Parathyroid adenoma (tissue), 2 donors: ENCODE measurements around the gene NAV2.
A peak's percentile ranks its signal among the peaks of the same experiment; 100 is the strongest.

ENCODE experiments used
- H2AFZ ChIP-seq: fragments of 300-600 bp; sonication (generic); one replicate; pipeline ENCODE4 v1.7.0; 2017; ENCODE audit warnings: antibody characterized with exemption, mild to moderate bottlenecking
- H3K27ac ChIP-seq: fragments of 300-600 bp; sonication (generic); one replicate; pipeline ENCODE4 v1.7.0; 2017
- H3K27me3 ChIP-seq: fragments of 300-600 bp; sonication (generic); one replicate; pipeline ENCODE4 v1.7.0; 2017; ENCODE audit warnings: low read length; ENCODE audit not compliant: control insufficient read depth, insufficient read depth
- H3K36me3 ChIP-seq: fragments of 300-600 bp; sonication (generic); one replicate; pipeline ENCODE4 v1.7.0; 2017; ENCODE audit warnings: low read length; ENCODE audit not compliant: control insufficient read depth, insufficient read depth
- H3K4me1 ChIP-seq: fragments of 300-600 bp; sonication (generic); one replicate; pipeline ENCODE4 v1.7.0; 2017; ENCODE audit warnings: control low read depth
- H3K4me2 ChIP-seq: fragments of 300-600 bp; sonication (generic); one replicate; pipeline ENCODE4 v1.7.0; 2017; ENCODE audit warnings: low read length
- H3K4me3 ChIP-seq: fragments of 300-600 bp; sonication (generic); one replicate; pipeline ENCODE4 v1.7.0; 2017; ENCODE audit warnings: low read depth, low read length
- H3K79me2 ChIP-seq: fragments of 300-600 bp; sonication (generic); one replicate; pipeline ENCODE4 v1.7.0; 2017; ENCODE audit warnings: control low read depth
- H3K9ac ChIP-seq: fragments of 300-600 bp; sonication (generic); one replicate; pipeline ENCODE4 v1.7.0; 2017; ENCODE audit warnings: mild to moderate bottlenecking
- H3K9me3 ChIP-seq: fragments of 300-600 bp; sonication (generic); one replicate; pipeline ENCODE4 v1.7.0; 2017; ENCODE audit warnings: low read length; ENCODE audit not compliant: control insufficient read depth
- CTCF ChIP-seq: fragments of 300-600 bp; sonication (generic); IDR thresholded peaks from one replicate; pipeline ENCODE4 v1.7.0; 2017; ENCODE audit warnings: antibody characterized with exemption, mild to moderate bottlenecking
- donor health status: primary hyperparathyroidism.

NAV2 gene

GRCh38 chr11:20010156-20010850 lies 297.7 kb downstream of the NAV2 start:
- Histone ChIP-seq H3K4me1 (no peaks in the 10 kb centered on the region), H3K4me3 (no peak overlapping the region), H3K27ac (no peak overlapping the region), H3K79me2 (no peaks in the 10 kb centered on the region), H3K9me3 (no peaks in the 10 kb centered on the region), H2AFZ (no peak overlapping the region), H3K27me3 (no peaks in the 10 kb centered on the region), H3K9ac (no peak overlapping the region), H3K4me2 (no peak overlapping the region), H3K36me3 (no peaks in the 10 kb centered on the region)
- no peak for TF ChIP-seq CTCF

GRCh38 chr11:20010851-20011225 lies 298.2 kb downstream of the NAV2 start:
- Histone ChIP-seq H3K79me2 (no peaks in the 10 kb centered on the region), H3K9ac (no peak overlapping the region)

GRCh38 chr11:20011307-20011951 lies 298.8 kb downstream of the NAV2 start:
- no peak overlapping the region for H3K4me2 ChIP-seq
- no peak overlapping the region for H3K27ac ChIP-seq
- no peaks in the 10 kb centered on the region for H3K9me3 ChIP-seq
- no peaks in the 10 kb centered on the region for H3K79me2 ChIP-seq
- H2AFZ ChIP-seq: no peak overlapping the region
- no peak overlapping the region for H3K9ac ChIP-seq
- H3K36me3 ChIP-seq: no peaks in the 10 kb centered on the region
- no peak overlapping the region for H3K4me3 ChIP-seq
- H3K4me1 ChIP-seq: no peaks in the 10 kb centered on the region
- no peaks in the 10 kb centered on the region for H3K27me3 ChIP-seq
- TF ChIP-seq CTCF: no peak

More at GRCh38 chr11:20010851-20011225, 298.2 kb downstream of the NAV2 start:
- H2AFZ ChIP-seq: no peak overlapping the region
- H3K36me3 ChIP-seq: no peaks in the 10 kb centered on the region
- no peaks in the 10 kb centered on the region for H3K4me1 ChIP-seq
- H3K27me3 ChIP-seq: no peaks in the 10 kb centered on the region
- TF ChIP-seq CTCF: no peak
- H3K4me3 ChIP-seq: no peak overlapping the region
- no peaks in the 10 kb centered on the region for H3K9me3 ChIP-seq
- H3K27ac ChIP-seq: no peak overlapping the region
- H3K4me2 ChIP-seq: no peak overlapping the region

- Histone ChIP-seq H3K9me3 (no peaks in the 10 kb centered on the region), H2AFZ (peak overlapping the region; percentile 53), H3K27me3 (no peaks in the 10 kb centered on the region), H3K36me3 (no peaks in the 10 kb centered on the region), H3K4me3 (no peak overlapping the region), H3K4me2 (no peak overlapping the region), H3K9ac (no peak overlapping the region), H3K4me1 (no peaks in the 10 kb centered on the region), H3K27ac (peak overlapping the region; percentile 24), H3K79me2 (no peaks in the 10 kb centered on the region)
- TF ChIP-seq CTCF: no peak
Observed at GRCh38 chr11:20013346-20014066, 300.9 kb downstream of the NAV2 start.
